ENCODE data around the gene OPCML.

The OPCML gene

DNA sequence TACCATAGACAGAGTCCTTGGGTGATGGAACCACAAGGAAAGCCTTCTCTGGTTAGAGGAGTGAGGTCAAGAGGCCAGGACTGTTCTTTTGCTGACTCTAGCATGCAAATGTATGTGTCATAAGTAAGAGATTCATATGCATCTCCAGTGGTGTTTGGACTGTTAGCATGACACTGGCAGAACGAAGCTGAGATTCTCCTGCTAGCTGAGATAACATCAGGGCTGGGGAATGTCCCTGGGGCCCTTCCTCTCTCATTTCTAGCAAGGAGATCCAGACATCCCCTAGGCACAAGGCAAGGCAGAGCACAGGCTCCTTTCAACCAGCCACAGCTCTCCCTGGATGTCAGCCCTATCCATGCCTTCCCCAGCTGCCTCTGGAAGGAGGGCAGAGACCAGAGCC is 711.3 kb downstream of the OPCML start:
- Histone ChIP-seq H3K9ac (ENCODE audit: low read length) (no peak overlapping the region), H3K27me3 (ENCODE audit: insufficient read depth, low read length) (no peaks in the 10 kb centered on the region), H4K20me1 (ENCODE audit: insufficient read depth, low read length) (no peaks in the 10 kb centered on the region), H3K4me3 (ENCODE audit: low read depth, low read length, poor library complexity, severe bottlenecking) (no peak overlapping the region), H3K79me2 (ENCODE audit: insufficient read depth, low read length) (no peaks in the 10 kb centered on the region), H3F3A (ENCODE audit: insufficient read depth, low read length) (no peaks in the 10 kb centered on the region), H3K9me3 (ENCODE audit: low read length) (no peaks in the 10 kb centered on the region), H3K27ac (ENCODE audit: low read depth, low read length, poor library complexity, severe bottlenecking) (no peak overlapping the region), H3K36me3 (ENCODE audit: insufficient read depth, low read length) (no peaks in the 10 kb centered on the region), H3K4me2 (ENCODE audit: low read length) (no peak overlapping the region), H2AFZ (ENCODE audit: low read length) (no peak overlapping the region), H3K4me1 (ENCODE audit: insufficient read depth, low read length, severe bottlenecking) (no peaks in the 10 kb centered on the region), H3K9me2 (ENCODE audit: low read depth, low read length) (no peaks in the 10 kb centered on the region)
- no peak for TF ChIP-seq EZH2 (IDR thresholded peaks at IDR 0.05; ENCODE audit: borderline replicate concordance, low read length)
- TF ChIP-seq, protein P1, sequence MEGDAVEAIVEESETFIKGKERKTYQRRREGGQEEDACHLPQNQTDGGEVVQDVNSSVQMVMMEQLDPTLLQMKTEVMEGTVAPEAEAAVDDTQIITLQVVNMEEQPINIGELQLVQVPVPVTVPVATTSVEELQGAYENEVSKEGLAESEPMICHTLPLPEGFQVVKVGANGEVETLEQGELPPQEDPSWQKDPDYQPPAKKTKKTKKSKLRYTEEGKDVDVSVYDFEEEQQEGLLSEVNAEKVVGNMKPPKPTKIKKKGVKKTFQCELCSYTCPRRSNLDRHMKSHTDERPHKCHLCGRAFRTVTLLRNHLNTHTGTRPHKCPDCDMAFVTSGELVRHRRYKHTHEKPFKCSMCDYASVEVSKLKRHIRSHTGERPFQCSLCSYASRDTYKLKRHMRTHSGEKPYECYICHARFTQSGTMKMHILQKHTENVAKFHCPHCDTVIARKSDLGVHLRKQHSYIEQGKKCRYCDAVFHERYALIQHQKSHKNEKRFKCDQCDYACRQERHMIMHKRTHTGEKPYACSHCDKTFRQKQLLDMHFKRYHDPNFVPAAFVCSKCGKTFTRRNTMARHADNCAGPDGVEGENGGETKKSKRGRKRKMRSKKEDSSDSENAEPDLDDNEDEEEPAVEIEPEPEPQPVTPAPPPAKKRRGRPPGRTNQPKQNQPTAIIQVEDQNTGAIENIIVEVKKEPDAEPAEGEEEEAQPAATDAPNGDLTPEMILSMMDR (IDR thresholded peaks at IDR 0.05; ENCODE audit: low read length) = no peak

DNA sequence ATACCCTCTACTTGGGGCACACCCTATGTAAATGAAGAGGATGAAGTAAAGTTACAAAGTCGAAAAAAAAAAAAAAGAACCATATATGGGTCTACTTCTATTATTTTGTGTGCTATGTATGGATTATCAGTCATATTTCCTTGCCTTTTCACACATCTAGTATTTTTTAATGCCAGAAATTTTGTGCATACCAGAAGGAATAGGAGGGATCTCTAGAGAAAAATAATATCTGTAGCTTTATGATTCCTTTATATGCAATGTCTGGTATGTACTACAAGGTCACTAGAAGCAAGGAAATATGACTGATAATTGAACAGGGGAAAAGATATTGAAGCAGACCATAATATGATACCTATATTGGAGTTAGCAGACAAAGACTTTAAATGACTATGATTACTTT is 713.4 kb downstream of the OPCML start:
- H3K4me1 ChIP-seq (ENCODE audit: insufficient read depth, low read length, severe bottlenecking) = no peaks in the 10 kb centered on the region
- no peaks in the 10 kb centered on the region for H3K9me3 ChIP-seq (ENCODE audit: low read length)
- no peak overlapping the region for H3K4me3 ChIP-seq (ENCODE audit: low read depth, low read length, poor library complexity, severe bottlenecking)
- H3K27me3 ChIP-seq (ENCODE audit: insufficient read depth, low read length) = no peaks in the 10 kb centered on the region
- H3K9me2 ChIP-seq (ENCODE audit: low read depth, low read length) = no peaks in the 10 kb centered on the region
- H3K9ac ChIP-seq (ENCODE audit: low read length) = no peak overlapping the region
- H3K79me2 ChIP-seq (ENCODE audit: insufficient read depth, low read length) = no peaks in the 10 kb centered on the region
- no peak overlapping the region for H3K27ac ChIP-seq (ENCODE audit: low read depth, low read length, poor library complexity, severe bottlenecking)
- H3K36me3 ChIP-seq (ENCODE audit: insufficient read depth, low read length) = no peaks in the 10 kb centered on the region
- no peaks in the 10 kb centered on the region for H3F3A ChIP-seq (ENCODE audit: insufficient read depth, low read length)
- no peaks in the 10 kb centered on the region for H4K20me1 ChIP-seq (ENCODE audit: insufficient read depth, low read length)
- H2AFZ ChIP-seq (ENCODE audit: low read length) = no peak overlapping the region
- H3K4me2 ChIP-seq (ENCODE audit: low read length) = no peak overlapping the region
- TF ChIP-seq, protein P1 (IDR thresholded peaks at IDR 0.05; ENCODE audit: low read length) = no peak
- no peak for TF ChIP-seq EZH2 (IDR thresholded peaks at IDR 0.05; ENCODE audit: borderline replicate concordance, low read length)

DNA sequence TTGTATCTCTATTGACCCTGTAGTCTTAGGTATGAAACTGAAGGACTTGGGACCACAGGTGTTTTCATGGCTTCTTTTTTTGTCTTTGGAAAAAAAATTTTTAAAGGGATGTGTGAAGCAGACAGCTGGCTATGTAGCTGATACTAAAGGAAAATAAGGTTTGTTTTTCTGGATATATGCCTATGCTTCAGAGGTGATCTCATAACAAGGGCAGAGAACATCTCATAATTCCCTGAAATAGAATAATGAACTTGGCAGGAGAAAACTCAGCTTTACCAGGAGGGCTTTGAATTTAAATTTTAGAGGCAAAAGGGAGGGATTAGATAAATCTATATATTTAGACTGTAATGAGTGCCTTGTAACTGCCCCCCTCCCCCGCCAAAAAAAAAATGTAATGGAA is 714.9 kb downstream of the OPCML start:
- Histone ChIP-seq H3K9me3 (ENCODE audit: low read length) (no peaks in the 10 kb centered on the region), H3K4me1 (ENCODE audit: insufficient read depth, low read length, severe bottlenecking) (no peaks in the 10 kb centered on the region), H3K27me3 (ENCODE audit: insufficient read depth, low read length) (no peaks in the 10 kb centered on the region), H3K36me3 (ENCODE audit: insufficient read depth, low read length) (no peaks in the 10 kb centered on the region), H3K9me2 (ENCODE audit: low read depth, low read length) (no peaks in the 10 kb centered on the region), H3K4me2 (ENCODE audit: low read length) (no peak overlapping the region), H3K79me2 (ENCODE audit: insufficient read depth, low read length) (no peaks in the 10 kb centered on the region), H2AFZ (ENCODE audit: low read length) (no peak overlapping the region), H3F3A (ENCODE audit: insufficient read depth, low read length) (no peaks in the 10 kb centered on the region), H3K27ac (ENCODE audit: low read depth, low read length, poor library complexity, severe bottlenecking) (no peak overlapping the region), H3K9ac (ENCODE audit: low read length) (no peak overlapping the region), H4K20me1 (ENCODE audit: insufficient read depth, low read length) (no peaks in the 10 kb centered on the region), H3K4me3 (ENCODE audit: low read depth, low read length, poor library complexity, severe bottlenecking) (no peak overlapping the region)
- TF ChIP-seq, protein P1 (IDR thresholded peaks at IDR 0.05; ENCODE audit: low read length) = no peak
- TF ChIP-seq EZH2 (IDR thresholded peaks at IDR 0.05; ENCODE audit: borderline replicate concordance, low read length) = no peak

All from OCI-LY1 (cell line).